GM18502 (cell line): ENCODE results near the gene ESYT3.
"Not testable (repeated sequence)": the region's sequence is repeated elsewhere in the genome, so short reads cannot be mapped to it uniquely, and the experiment has no call there.

Experiments used
- ATAC-seq: cut with Tn5 transposase; IDR thresholded peaks from one replicate; pipeline ENCODE4 v1.9.1; 2021; ENCODE audit warnings: mild to moderate bottlenecking; ENCODE audit not compliant: unreplicated experiment, poor library complexity

The ESYT3 gene

DNA sequence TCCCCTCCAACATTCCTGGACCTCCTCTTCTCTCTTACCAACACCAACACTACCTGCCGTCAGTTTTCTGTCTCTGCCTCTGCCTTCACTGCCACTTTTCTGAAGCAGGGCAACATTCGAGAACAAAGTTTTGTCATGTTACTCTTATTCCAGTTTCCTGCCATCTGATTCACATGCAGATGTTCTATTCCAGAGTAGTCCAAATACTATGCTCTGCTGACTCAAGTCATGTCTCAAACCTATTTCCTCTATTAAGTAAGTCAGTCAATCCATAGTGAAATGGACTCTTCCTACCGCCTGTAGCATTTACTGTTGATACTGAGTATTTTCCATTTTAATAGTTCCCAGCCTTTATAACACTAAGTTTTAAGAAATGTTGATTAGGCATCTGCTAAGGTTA, 43.4 kb downstream of the ESYT3 start:
- ATAC-seq: no peak

DNA sequence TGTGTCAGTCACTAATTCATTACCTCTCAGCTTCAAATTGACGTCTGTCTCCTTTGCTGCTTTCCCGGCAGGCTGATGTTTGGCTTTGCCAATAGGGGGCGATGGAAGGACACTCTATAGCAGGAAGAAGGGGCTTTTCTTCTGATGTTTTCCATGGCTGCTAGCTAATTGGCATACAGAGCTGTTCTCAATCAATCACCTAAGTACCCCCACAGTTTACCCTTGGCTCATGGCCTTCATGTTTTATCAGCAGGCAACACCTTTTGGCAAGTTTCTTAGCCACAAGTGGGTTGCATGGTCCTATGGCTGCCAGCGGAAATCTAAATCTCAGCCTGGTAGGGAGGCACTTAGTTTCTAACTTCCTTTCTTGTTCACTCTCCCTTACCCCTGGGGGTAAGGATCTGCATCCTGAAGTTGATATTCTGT, 45.0 kb downstream of the ESYT3 start:
- no peak for ATAC-seq

DNA sequence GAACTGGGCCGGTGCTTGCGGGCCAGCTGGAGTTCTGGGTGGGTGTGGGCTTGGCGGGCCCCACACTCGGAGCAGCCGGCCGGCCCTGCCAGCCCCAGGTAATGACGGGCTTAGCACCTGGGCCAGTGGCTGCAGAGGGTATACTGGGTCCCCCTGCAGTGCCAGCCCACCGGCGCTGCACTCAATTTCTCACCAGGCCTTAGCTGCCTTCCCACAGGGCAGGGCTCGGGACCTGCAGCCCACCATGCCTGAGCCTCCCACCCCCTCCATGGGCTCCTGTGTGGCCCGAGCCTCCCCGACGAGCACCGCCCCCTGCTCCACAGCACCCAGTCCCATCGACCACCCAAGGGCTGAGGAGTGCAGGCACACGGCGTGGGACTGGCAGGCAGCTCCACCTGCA, 50.3 kb downstream of the ESYT3 start:
- not testable (repeated sequence) for ATAC-seq

DNA sequence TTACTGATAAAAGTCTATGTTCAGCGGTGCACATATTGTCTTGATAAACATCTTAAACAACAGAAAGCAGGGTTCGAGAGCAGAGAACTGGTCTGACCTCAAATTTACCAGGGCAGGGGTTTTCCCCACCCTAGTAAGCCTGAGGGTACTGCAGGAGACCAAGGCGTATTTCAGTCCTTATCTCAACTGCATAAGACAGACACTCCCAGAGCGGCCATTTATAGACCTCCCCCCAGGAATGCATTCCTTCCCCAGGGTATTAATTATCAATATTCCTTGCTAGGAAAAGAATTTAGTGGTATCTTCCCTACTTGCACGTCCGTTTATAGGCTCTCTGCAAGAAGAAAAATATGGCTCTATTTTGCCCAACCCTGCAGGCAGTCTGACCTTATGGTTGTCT, 52.2 kb downstream of the ESYT3 start:
- not testable (repeated sequence) for ATAC-seq

DNA sequence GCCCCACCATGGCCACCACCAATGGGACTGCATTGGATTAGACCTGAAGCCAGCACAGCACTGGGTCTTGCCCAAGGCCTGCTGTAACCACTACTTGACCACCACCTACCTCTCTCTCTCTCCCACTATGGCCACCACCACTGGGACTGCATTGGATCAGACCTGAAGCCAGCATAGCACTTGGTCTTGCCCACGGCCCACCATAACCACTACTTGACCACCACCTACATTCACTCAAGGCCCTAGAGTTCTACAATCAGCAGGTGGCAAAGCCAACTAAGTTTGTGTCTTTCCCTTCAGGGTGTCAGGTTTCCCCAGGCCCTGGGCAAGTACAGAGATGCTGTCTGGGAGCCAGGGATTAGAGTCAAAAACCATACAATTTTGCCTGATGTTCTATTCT, 57.6 kb downstream of the ESYT3 start:
- no peak for ATAC-seq

DNA sequence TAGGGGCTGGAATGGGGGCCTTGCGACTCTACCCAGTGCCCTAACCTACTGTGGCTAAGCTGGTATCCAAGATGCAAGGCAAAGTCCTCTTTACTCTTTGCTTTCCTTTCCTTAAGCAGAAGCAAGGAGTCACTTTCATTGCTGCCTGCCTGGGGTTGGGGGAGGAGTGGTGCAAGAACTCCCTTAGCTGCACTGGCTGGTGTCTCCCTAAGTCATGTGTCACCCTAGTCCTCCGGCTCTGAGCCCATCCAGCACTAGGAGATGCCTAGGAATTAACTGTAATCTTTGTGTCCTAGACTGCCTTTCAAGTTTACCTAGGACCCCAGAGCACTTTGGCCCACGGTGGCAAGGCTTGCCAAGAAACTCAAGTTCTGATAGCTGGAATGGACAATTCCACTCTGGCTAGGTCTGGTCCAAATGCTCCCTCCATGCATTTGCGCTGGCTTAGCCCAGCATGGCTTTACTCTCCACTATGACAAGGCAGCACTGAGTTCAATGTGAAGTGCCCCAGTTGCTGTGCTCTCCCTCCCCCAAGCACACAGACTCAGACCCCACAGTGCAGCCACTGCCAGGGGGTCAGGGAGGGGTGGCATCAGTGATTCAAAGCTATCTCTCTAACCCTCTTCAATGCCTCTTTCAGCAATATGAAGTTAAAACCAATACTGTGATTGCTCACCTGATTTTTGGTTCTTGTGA, 58.7 kb downstream of the ESYT3 start:
- no peak for ATAC-seq

DNA sequence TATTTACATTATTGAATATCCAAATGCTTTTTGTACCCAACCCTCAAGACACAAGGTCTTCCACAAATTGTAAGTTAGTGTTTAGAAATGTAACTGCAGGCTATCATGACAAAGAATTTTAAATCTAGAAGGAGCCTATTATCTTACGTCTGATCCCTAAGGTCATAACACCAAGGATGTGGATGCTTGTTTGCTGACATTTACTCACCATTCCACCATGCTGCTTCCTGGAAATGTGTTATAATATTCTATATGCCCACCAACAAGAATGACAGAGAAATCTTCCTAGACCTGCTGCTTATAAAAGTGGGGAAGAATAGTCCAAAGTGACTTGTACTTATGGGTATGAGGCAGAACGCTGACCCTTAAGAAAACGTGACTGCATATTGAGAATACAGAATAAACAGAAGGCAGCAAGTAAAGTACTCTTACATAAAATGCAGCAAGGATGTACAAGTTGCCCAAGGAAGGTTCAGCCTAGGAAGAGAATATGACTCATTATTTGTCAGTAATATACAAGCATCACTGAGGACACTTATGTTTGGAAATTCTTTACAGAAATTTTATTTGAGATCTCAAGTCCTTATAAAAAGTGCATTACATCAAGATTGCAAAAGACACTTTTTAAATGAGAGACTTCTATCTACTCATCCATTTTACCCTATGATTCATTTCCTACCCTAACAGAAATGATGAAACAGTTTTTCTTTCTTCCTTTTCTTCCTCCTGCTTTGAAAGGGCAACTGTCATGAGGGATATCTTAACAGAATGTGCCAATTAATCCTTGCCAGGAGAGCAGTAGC, 59.6 kb downstream of the ESYT3 start:
- no peak for ATAC-seq

DNA sequence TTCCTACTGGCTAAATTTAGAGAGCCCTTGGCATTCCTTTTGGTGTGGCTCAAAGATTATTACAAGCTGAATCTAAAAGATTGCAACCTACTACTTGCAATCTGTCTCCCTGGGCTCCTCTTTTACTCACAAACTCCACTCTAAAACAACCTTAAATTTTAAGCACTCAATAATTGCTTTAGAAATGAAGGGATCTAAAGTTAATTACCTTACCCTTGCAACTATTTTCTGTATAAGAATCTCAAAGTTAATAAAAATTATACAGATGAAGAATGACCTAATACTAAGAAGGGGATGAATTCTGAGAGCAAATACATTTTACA, 60.2 kb downstream of the ESYT3 start:
- no peak for ATAC-seq

DNA sequence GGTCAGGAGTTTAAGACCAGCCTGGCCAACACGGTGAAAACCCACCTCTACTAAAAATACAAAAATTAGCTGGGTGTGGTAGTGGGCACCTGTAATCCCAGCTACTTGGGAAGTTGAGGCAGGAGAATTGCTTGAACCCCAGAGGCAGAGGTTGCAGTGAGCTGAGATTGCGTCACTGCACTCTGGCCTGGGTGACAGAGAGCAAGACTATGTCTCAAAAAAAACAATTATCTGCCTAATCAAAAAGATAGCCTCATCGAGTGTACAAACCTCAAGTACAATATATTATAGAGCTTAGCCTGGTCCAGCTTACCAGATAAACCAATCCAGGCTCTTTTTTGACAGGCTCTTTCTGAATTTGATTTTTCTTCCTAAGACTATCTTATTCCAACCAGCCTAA, 61.2 kb downstream of the ESYT3 start:
- not testable (repeated sequence) for ATAC-seq

DNA sequence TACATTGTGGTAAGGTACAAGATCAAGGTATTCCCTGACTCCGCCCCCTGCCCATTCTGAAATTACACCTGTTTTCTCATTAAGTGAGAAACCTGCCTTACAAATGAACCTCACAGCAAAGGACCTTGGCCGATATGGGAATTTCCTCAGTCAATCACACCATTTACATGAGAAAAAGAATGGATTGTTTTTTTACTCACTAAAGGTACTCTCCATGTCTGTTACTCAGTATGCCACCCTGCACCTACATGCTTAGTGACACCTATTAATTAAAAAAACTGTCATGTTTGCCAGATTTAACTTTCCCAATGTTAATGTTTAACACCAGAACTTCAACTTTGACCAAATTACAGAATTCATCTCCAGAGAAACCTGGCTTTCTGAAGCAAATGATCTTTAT, 62.0 kb downstream of the ESYT3 start:
- ATAC-seq: no peak

DNA sequence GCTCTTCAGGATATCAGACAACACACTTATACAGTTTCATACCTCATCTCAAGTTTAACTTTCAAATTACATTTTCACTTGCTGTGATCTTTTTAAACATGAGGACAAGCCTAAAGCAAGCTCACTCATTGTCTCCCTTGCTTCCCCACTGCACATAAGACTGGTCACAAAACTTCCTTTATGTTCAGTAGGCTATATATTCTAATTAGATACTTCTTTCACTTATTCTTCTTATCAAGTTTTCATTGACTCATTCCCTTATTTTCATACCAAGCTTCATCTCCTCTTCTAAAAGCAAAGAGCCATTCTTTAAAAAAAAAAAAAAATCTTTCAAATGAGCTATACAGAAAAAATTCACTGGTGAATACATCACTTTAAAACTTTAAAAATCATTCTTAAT, 62.6 kb downstream of the ESYT3 start:
- ATAC-seq: no peak

DNA sequence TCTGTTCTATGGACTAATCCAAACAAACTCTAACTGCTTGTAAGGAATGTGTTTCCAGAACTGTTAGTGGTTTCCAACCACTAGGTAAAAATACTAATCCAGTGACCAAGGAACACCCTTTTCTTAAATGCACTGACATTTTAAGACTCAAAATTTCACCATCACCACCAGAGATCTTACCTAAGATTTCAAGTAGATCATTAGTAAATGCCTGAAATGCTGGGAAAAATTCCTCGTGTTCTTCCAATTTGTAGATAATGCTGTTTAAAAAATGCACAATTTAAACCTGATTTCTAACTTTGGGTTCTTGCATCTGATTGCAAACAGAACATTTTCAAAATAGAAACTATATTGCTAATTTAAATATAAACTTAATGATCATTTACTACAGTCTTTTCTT, 63.4 kb downstream of the ESYT3 start:
- no peak for ATAC-seq

DNA sequence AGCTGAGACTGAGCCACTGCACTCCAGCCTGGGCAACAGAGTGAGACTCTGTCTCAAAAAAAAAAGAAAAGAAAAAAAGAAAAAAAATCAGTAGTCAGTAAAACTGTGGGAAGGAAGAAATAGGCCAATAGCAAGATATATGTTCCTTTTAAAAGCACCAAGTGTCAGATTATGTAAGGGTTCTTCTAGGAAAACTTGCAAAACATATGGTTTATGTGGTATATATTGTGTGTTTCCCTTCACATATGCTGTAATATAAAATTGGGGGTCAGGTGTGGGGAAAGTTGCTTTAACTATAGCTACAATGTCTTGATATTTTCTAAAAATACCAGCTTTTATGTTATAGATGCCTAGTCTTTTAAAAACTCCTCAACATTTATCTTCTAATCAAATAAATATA, 64.6 kb downstream of the ESYT3 start:
- ATAC-seq: no peak

DNA sequence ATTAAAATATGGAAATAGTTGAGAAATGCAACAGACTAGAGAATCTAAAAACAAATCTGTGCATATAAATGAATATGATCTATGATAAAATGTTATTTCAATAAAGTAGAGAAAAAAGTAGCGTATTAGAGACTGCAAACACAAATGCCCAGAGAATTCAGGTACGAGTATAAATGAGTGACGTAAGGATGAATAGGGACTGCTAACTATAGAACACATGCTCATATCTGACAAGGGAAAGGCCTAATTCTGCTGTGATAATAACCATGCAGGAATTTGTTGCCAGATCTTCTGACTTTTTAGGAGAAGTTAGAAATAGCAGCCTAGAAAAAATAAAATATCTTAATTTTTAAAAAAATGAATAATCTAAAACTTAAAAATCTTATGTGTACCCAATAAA, 73.1 kb downstream of the ESYT3 start:
- ATAC-seq: no peak

DNA sequence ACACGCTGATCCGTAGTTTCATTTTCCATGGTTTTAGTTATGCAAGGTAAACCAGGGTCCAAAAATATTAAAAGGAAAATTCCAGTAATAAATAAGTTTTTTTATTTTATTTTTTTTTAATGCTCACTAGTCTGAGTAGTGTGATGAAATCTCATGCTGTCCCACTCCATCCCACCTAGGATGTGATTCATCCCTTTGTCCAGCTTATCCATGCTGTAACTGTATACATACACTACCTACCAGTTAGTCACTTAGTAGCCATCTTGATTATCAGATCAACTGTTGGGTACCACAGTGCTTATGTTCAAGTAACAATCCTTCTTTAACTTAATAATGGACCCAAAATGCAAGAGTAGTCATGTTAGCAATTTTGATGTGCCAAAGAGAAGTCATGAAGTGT, 75.2 kb downstream of the ESYT3 start:
- no peak for ATAC-seq

DNA sequence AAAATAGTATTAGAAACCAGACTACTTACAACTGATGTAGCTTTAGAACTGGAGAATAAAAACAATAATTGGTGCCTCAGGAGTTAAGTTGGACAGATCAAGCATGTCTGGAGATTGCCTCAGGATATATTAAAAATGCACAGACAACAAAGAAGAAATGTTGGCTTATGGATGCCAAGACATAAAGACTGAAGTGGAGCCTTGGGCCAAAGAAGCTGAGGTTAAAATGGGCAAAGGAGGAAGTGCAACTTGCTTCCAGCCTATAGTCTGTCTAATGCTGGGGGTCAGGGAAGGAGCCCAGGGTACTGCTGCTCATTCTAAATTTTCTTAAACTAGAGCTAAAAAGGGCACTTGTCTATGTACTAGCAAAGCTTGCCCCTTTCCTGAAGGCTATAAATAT, 77.5 kb downstream of the ESYT3 start:
- ATAC-seq: no peak

DNA sequence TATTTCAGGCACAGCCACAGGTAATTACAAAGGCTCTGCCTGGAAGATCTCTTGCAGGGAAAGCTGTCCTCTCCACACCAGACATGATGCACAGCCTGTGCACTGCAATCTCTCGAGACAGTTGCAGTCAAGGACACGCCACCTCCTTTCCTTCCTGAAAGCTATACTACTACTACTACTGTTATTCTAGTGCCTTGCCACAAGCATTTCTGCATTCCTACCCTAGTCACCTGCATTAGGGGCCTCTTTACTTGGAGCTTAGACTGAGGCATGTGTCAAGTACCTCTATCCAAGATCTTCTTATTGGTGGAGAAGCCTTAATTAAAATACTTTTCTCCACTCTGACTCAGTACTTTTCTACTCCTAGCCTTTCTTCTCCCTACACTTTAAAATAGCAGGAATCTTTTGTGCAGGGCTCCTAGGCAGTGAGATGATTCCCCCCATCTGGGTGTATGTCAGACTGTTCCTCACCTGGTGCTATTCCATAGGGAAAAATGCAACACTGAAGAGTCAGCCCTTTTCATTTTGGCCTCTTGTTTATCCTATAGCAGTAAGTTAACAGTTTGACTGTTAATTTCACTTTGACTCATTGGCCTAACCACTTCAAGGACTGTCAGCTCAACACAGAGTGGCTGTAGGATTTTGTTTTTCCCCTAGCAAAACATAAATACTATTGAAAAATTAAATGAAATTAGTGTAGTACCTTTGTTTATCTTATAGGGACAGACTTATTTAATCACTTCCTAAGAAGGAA, 78.9 kb downstream of the ESYT3 start:
- peak; percentile 56 for ATAC-seq

DNA sequence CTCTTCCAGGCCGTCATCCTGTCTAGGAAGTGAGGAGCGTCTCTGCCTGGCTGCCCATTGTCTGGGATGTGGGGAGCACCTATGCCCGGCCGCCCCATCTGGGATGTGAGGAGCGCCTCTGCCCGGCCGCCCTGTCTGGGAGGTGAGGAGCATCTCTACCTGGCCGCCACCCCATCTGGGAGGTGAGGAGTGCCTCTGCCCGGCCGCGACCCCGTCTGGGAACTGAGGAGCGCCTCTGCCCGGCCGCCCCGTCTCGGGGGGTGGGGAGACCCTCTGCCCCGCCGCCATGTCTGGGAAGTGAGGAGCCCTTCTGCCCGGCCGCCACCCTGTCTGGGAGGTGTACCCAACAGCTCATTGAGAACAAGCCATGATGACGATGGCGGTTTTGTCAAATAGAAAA, 87.0 kb downstream of the ESYT3 start:
- ATAC-seq: not testable (repeated sequence)
